Measurements from ENCODE around the gene SLC16A2.

SLC16A2 gene

GRCh38 chrX:74437530-74437929 is 16.2 kb downstream of the SLC16A2 start:
- Histone ChIP-seq H3K9me3 (ENCODE audit: insufficient read depth, low read length) (no peaks in the 10 kb centered on the region), H3F3A (ENCODE audit: insufficient read depth) (no peaks in the 10 kb centered on the region), H3K9me2 (replicated peaks; ENCODE audit: insufficient read depth, low read length) (no peaks in the 10 kb centered on the region), H4K20me1 (ENCODE audit: low read depth, low read length) (no peaks in the 10 kb centered on the region), H2AFZ (ENCODE audit: low read depth, low read length, severe bottlenecking) (no peak overlapping the region), H3K27ac (ENCODE audit: low read depth, low read length) (no peak overlapping the region), H3K4me3 (ENCODE audit: insufficient read depth, low read length, poor library complexity, severe bottlenecking) (no peak overlapping the region), H3K27me3 (ENCODE audit: low read length) (no peaks in the 10 kb centered on the region), H3K79me2 (ENCODE audit: insufficient read depth, low read length) (no peaks in the 10 kb centered on the region), H3K36me3 (ENCODE audit: low read length) (no peaks in the 10 kb centered on the region), H3K9ac (ENCODE audit: low read length) (no peak overlapping the region), H3K4me2 (ENCODE audit: low read depth, low read length, poor library complexity, severe bottlenecking) (no peak overlapping the region)
- TF ChIP-seq CTCF (IDR thresholded peaks at IDR 0.05; ENCODE audit: insufficient read depth, low read length, poor library complexity, severe bottlenecking) (no peak), EZH2phosphoT487 (conservative IDR thresholded peaks at IDR 0.05; ENCODE audit: low read length) (no peak)

GRCh38 chrX:74438764-74439163 is 17.5 kb downstream of the SLC16A2 start:
- Histone ChIP-seq H3K4me3 (ENCODE audit: insufficient read depth, low read length, poor library complexity, severe bottlenecking) (no peak overlapping the region), H3K36me3 (ENCODE audit: low read length) (no peaks in the 10 kb centered on the region), H3F3A (ENCODE audit: insufficient read depth) (no peaks in the 10 kb centered on the region), H3K4me2 (ENCODE audit: low read depth, low read length, poor library complexity, severe bottlenecking) (no peak overlapping the region), H4K20me1 (ENCODE audit: low read depth, low read length) (no peaks in the 10 kb centered on the region), H3K27me3 (ENCODE audit: low read length) (no peaks in the 10 kb centered on the region), H3K27ac (ENCODE audit: low read depth, low read length) (no peak overlapping the region), H3K9ac (ENCODE audit: low read length) (no peak overlapping the region), H3K79me2 (ENCODE audit: insufficient read depth, low read length) (no peaks in the 10 kb centered on the region), H3K9me3 (ENCODE audit: insufficient read depth, low read length) (no peaks in the 10 kb centered on the region), H2AFZ (ENCODE audit: low read depth, low read length, severe bottlenecking) (no peak overlapping the region), H3K9me2 (replicated peaks; ENCODE audit: insufficient read depth, low read length) (no peaks in the 10 kb centered on the region)
- no peak for TF ChIP-seq CTCF (IDR thresholded peaks at IDR 0.05; ENCODE audit: insufficient read depth, low read length, poor library complexity, severe bottlenecking)
- TF ChIP-seq EZH2phosphoT487 (conservative IDR thresholded peaks at IDR 0.05; ENCODE audit: low read length): no peak

- H3K27ac ChIP-seq (ENCODE audit: low read depth, low read length): no peak overlapping the region
- no peak overlapping the region for H3K4me2 ChIP-seq (ENCODE audit: low read depth, low read length, poor library complexity, severe bottlenecking)
- no peaks in the 10 kb centered on the region for H3K9me2 ChIP-seq (replicated peaks; ENCODE audit: insufficient read depth, low read length)
- no peak overlapping the region for H3K9ac ChIP-seq (ENCODE audit: low read length)
- H3K27me3 ChIP-seq (ENCODE audit: low read length): no peaks in the 10 kb centered on the region
- no peak overlapping the region for H2AFZ ChIP-seq (ENCODE audit: low read depth, low read length, severe bottlenecking)
- no peaks in the 10 kb centered on the region for H4K20me1 ChIP-seq (ENCODE audit: low read depth, low read length)
- TF ChIP-seq CTCF (IDR thresholded peaks at IDR 0.05; ENCODE audit: insufficient read depth, low read length, poor library complexity, severe bottlenecking): no peak
- no peak for TF ChIP-seq EZH2phosphoT487 (conservative IDR thresholded peaks at IDR 0.05; ENCODE audit: low read length)
- H3K36me3 ChIP-seq (ENCODE audit: low read length): no peaks in the 10 kb centered on the region
- no peak overlapping the region for H3K4me3 ChIP-seq (ENCODE audit: insufficient read depth, low read length, poor library complexity, severe bottlenecking)
- H3K9me3 ChIP-seq (ENCODE audit: insufficient read depth, low read length): no peaks in the 10 kb centered on the region
- no peaks in the 10 kb centered on the region for H3F3A ChIP-seq (ENCODE audit: insufficient read depth)
- no peaks in the 10 kb centered on the region for H3K79me2 ChIP-seq (ENCODE audit: insufficient read depth, low read length)
Measured at GRCh38 chrX:74445099-74445498, 23.8 kb downstream of the SLC16A2 start.
